OCI-LY7 (cell line): Measurements from ENCODE around the gene ZDHHC19. TPM values are rescaled to one million over a fixed set of nuclear protein-coding genes. Genes with fewer than 3 reads are reported as not detected.

Source experiments
- BruUV-seq: library from RNA; stranded (reverse); fragments of 400-500 nt; replicated peaks from 2 replicates; lab custom pipeline; 2021; lab: Mats Ljungman, UMichigan
- CTCF ChIA-PET: fragments of 300-600 bp; sonication (Branson Sonifier 250); formaldehyde crosslinking; loops from one replicate; lab custom pipeline; 2022; ENCODE audit warnings: antibody characterized with exemption; ENCODE audit not compliant: unreplicated experiment; lab: Charles Lee
- POLR2A ChIA-PET: fragments of 300-600 bp; sonication (Branson Sonifier 250); formaldehyde crosslinking; loops from one replicate; lab custom pipeline; 2022; ENCODE audit warnings: antibody characterized with exemption; lab: Charles Lee
- DNase-seq: peaks from one replicate; pipeline ENCODE4 v3.0.0-alpha.2; 2015; ENCODE audit warnings: low spot score
- H2AFZ ChIP-seq: fragments of 200-600 bp; sonication (generic), shearing (Covaris generic); 2 replicates; pipeline ENCODE4 v1.6.1; 2014; ENCODE audit warnings: mild to moderate bottlenecking, antibody characterized with exemption, low read length, moderate library complexity
- H3K27ac ChIP-seq: fragments of 200-600 bp; sonication (generic); 2 replicates; pipeline ENCODE4 v1.5.1; 2014; ENCODE audit warnings: mixed run types, low read depth, mild to moderate bottlenecking, moderate library complexity, low read length, inconsistent platforms; ENCODE audit not compliant: poor library complexity, severe bottlenecking
- H3K36me3 ChIP-seq: fragments of 200-600 bp; sonication (generic); 2 replicates; pipeline ENCODE4 v1.6.1; 2014; ENCODE audit warnings: mild to moderate bottlenecking, antibody characterized with exemption, low read length, moderate library complexity, mixed read lengths; ENCODE audit not compliant: insufficient read depth
- H3K4me1 ChIP-seq: fragments of 200-600 bp; sonication (generic); 2 replicates; pipeline ENCODE4 v1.5.1; 2014; ENCODE audit warnings: mild to moderate bottlenecking, low read length; ENCODE audit not compliant: insufficient read depth, poor library complexity, severe bottlenecking
- H3K4me2 ChIP-seq: fragments of 200-600 bp; sonication (generic); 2 replicates; pipeline ENCODE4 v1.6.1; 2014; ENCODE audit warnings: mild to moderate bottlenecking, low read length
- H3K4me3 ChIP-seq: fragments of 200-600 bp; sonication (generic); 2 replicates; pipeline ENCODE4 v1.5.1; 2014; ENCODE audit warnings: mild to moderate bottlenecking, low read depth, low read length; ENCODE audit not compliant: poor library complexity, severe bottlenecking
- H3K79me2 ChIP-seq: fragments of 200-600 bp; sonication (generic); 2 replicates; pipeline ENCODE4 v1.6.1; 2016; ENCODE audit warnings: low read depth, mild to moderate bottlenecking, low read length, moderate library complexity, mixed read lengths; ENCODE audit not compliant: insufficient read depth
- H3K9me2 ChIP-seq: fragments of 200-600 bp; sonication (generic); 2 replicates; pipeline ENCODE4 v1.6.1; 2016; ENCODE audit warnings: mild to moderate bottlenecking, low read length, mixed read lengths; ENCODE audit not compliant: insufficient read depth
- H3K9me3 ChIP-seq: fragments of 200-600 bp; sonication (generic); 2 replicates; pipeline ENCODE4 v1.6.1; 2014; ENCODE audit warnings: mild to moderate bottlenecking, mixed run types, low read length, mixed read lengths
- H4K20me1 ChIP-seq: fragments of 200-600 bp; sonication (generic); 2 replicates; pipeline ENCODE4 v1.6.1; 2014; ENCODE audit warnings: mild to moderate bottlenecking, antibody characterized with exemption, low read length, moderate library complexity, mixed read lengths; ENCODE audit not compliant: insufficient read depth
- CTCF ChIP-seq: fragments of 200-600 bp; sonication (generic); conservative IDR thresholded peaks from 2 replicates; pipeline ENCODE4 v1.5.1; 2014; ENCODE audit warnings: mild to moderate bottlenecking, antibody characterized with exemption, low read length, moderate library complexity, mixed read lengths
- EZH2phosphoT487 ChIP-seq: fragments of 200-600 bp; sonication (generic); IDR thresholded peaks from 2 replicates; pipeline ENCODE4 v1.6.1; 2018; ENCODE audit warnings: low read depth, borderline replicate concordance, mild to moderate bottlenecking, mixed run types, antibody characterized with exemption, low read length, moderate library complexity, mixed read lengths
- intact Hi-C: fragments of 100-400 bp; cut with micrococcal nuclease; formaldehyde crosslinking; loops from one replicate; pipeline ENCODE4 v1.10.0; 2022; ENCODE audit not compliant: unreplicated experiment
- total RNA-seq, 2 experiments: library from RNA; depleted of rRNA in 1 of 2; stranded (reverse); fragments of >200 nt in 1 of 2; shearing (Covaris generic) in 1 of 2; gene quantifications; 2 replicates each; pipeline ENCODE4 v1.2.3, GENCODE V29; 2014 to 2022

ZDHHC19 gene
- total RNA-seq, 2 experiments from 2014 or later, result not detected

GRCh38 chr3:196227629-196228493 is 16.7 kb upstream of the ZDHHC19 start:
- Histone ChIP-seq H3K36me3 (no peaks in the 10 kb centered on the region), H3K79me2 (no peaks in the 10 kb centered on the region), H3K9me2 (no peaks in the 10 kb centered on the region), H4K20me1 (no peaks in the 10 kb centered on the region), H3K4me1 (no peaks in the 10 kb centered on the region), H2AFZ (no peak overlapping the region), H3K4me2 (no peak overlapping the region), H3K9me3 (no peaks in the 10 kb centered on the region), H3K27ac (no peak overlapping the region), H3K4me3 (no peak overlapping the region)
- ChIA-PET POLR2A (interaction anchor here (0.6 to 0.8 kb wide), 2 partner anchors 374 to 1642 kb away, joined by 3 to 4 read pairs; no protein-coding TSS in a partner anchor), CTCF (no interaction called here)
- TF ChIP-seq CTCF, result peak; percentile 43; the same call in 1 of the 2 replicates
- no peak for TF ChIP-seq EZH2phosphoT487
- intact Hi-C loops, result no loop called here
- DNase-seq, result no peak
- BruUV-seq, result no TSS peak

GRCh38 chr3:196227121-196227561 is 15.9 kb upstream of the ZDHHC19 start:
- H3K4me1 ChIP-seq, result no peaks in the 10 kb centered on the region
- no peaks in the 10 kb centered on the region for H3K9me3 ChIP-seq
- no peak overlapping the region for H3K4me2 ChIP-seq
- POLR2A ChIA-PET, result interaction anchor here (0.6 kb wide), 1 partner anchor 375 kb away, joined by 3 read pairs; no protein-coding TSS in a partner anchor
- H3K27ac ChIP-seq, result no peak overlapping the region
- BruUV-seq, result no TSS peak
- TF ChIP-seq CTCF, result no peak
- TF ChIP-seq EZH2phosphoT487, result no peak
- no peaks in the 10 kb centered on the region for H3K79me2 ChIP-seq
- intact Hi-C loops, result no loop called here
- CTCF ChIA-PET, result no interaction called here
- H3K4me3 ChIP-seq, result no peak overlapping the region
- no peaks in the 10 kb centered on the region for H3K9me2 ChIP-seq
- no peaks in the 10 kb centered on the region for H4K20me1 ChIP-seq
- DNase-seq, result no peak
- H3K36me3 ChIP-seq, result no peaks in the 10 kb centered on the region
- no peak overlapping the region for H2AFZ ChIP-seq
